Esophagus squamous epithelium (tissue), 5 donors: ENCODE measurements around the gene AGBL1. TPM values are rescaled to one million over a fixed set of nuclear protein-coding genes. Genes with fewer than 3 reads are reported as not detected.

Experiments used
- DNase-seq: peaks from one replicate; lab custom pipeline; 2025; lab: John Stamatoyannopoulos, UW
- H3K27ac ChIP-seq, 4 donors: fragments of 200-600 bp; sonication (generic); one replicate each; pipeline ENCODE4 v1.5.1; 2016 to 2019; ENCODE audit warnings: mild to moderate bottlenecking in 1 of 4
- H3K27me3 ChIP-seq, 4 donors: fragments of 200-600 bp; sonication (generic); 1 replicate in 3 of 4; 2 replicates in 1 of 4; pipeline versions ENCODE4 v1.5.1 to v1.6.0; 2017 to 2021; ENCODE audit warnings: antibody characterized with exemption in 1 of 4
- H3K36me3 ChIP-seq, 3 donors: fragments of 200-600 bp; sonication (generic); one replicate each; pipeline ENCODE4 v1.5.1; 2016 to 2019
- H3K4me1 ChIP-seq, 3 donors: fragments of 200-600 bp; sonication (generic); one replicate each; pipeline ENCODE4 v1.5.1; 2017 to 2019
- H3K4me3 ChIP-seq, 4 donors: fragments of 200-600 bp; sonication (generic); 1 replicate in 3 of 4; 2 replicates in 1 of 4; pipeline ENCODE4 v1.5.1; 2016 to 2019; ENCODE audit warnings: mild to moderate bottlenecking in 2 of 4, moderate library complexity in 1 of 4
- H3K9me3 ChIP-seq, 3 donors: fragments of 200-600 bp; sonication (generic); one replicate each; pipeline ENCODE4 v1.5.1; 2016 to 2019
- CTCF ChIP-seq, 6 experiments: fragments of 450-650 bp in 4 of 6; fragments of 200-600 bp in 2 of 6; sonication (generic) in 2 of 6; IDR thresholded peaks; one replicate each; pipeline ENCODE4 v1.5.1; 2016 to 2019; ENCODE audit warnings: antibody characterized with exemption in 6 of 6, mild to moderate bottlenecking in 4 of 6, moderate library complexity in 4 of 6
- POLR2A ChIP-seq, 4 donors: fragments of 450-650 bp; IDR thresholded peaks; one replicate each; pipeline ENCODE4 v1.6.1; 2017; ENCODE audit warnings: antibody characterized with exemption in 4 of 4, mild to moderate bottlenecking in 4 of 4, moderate library complexity in 3 of 4
- WGBS, 2 donors: methylation state at CpG; one replicate each; pipeline ENCODE4 v1.1.5; 2018; 5-methylcytosine and 5-hydroxymethylcytosine counted together
- intact Hi-C: fragments of 100-400 bp; cut with DNase I; formaldehyde crosslinking; loops from one replicate; pipeline ENCODE4 v1.15.0; 2022
- total RNA-seq, 4 donors: library from RNA; depleted of rRNA; stranded (reverse); fragments of >200 nt; gene quantifications; one replicate each; pipeline ENCODE4 v1.1.0, GENCODE V29; 2016
- donor health status: DM: yes; HTN: yes; CAD: no.

The AGBL1 gene
- total RNA-seq, 4 donors from 2014 or later: 0.11 to 0.21 (median 0.19) TPM; not detected in 1

- intact Hi-C loops: no loop called here
- Histone ChIP-seq H3K4me1 (no peaks in the 10 kb centered on the region), H3K27ac (no peak overlapping the region), H3K27me3 (no peaks in the 10 kb centered on the region), H3K36me3 (no peaks in the 10 kb centered on the region), H3K4me3 (no peak overlapping the region), H3K9me3 (no peaks in the 10 kb centered on the region)
- no peak for DNase-seq
- TF ChIP-seq CTCF (IDR thresholded peaks at IDR 0.05) (no peak), POLR2A (IDR thresholded peaks at IDR 0.05) (no peak)
- 66 to 71% methylated on average over 3 of the region's 3 CpGs for WGBS, 2 donors
Measured at GRCh38 chr15:86654501-86654900, 574.8 kb downstream of the AGBL1 start.

GRCh38 chr15:86657305-86657704, 577.6 kb downstream of the AGBL1 start:
- Histone ChIP-seq H3K9me3 (no peaks in the 10 kb centered on the region), H3K27ac (no peak overlapping the region), H3K27me3 (no peaks in the 10 kb centered on the region), H3K36me3 (no peaks in the 10 kb centered on the region), H3K4me3 (no peak overlapping the region), H3K4me1 (no peaks in the 10 kb centered on the region)
- no peak for TF ChIP-seq CTCF (IDR thresholded peaks at IDR 0.05)
- no peak for TF ChIP-seq POLR2A (IDR thresholded peaks at IDR 0.05)
- DNase-seq: no peak
- 65 to 81% methylated on average over 2 of the region's 2 CpGs for WGBS, 2 donors
- intact Hi-C loops: no loop called here

GRCh38 chr15:86659724-86660411, 580.2 kb downstream of the AGBL1 start:
- 78 to 96% methylated on average over 4 to 5 of the region's 5 CpGs for WGBS, 2 donors
- Histone ChIP-seq H3K4me3 (no peak overlapping the region), H3K36me3 (no peaks in the 10 kb centered on the region), H3K9me3 (no peaks in the 10 kb centered on the region), H3K27ac (no peak overlapping the region), H3K4me1 (no peaks in the 10 kb centered on the region), H3K27me3 (no peaks in the 10 kb centered on the region)
- TF ChIP-seq CTCF (IDR thresholded peaks at IDR 0.05) (no peak), POLR2A (IDR thresholded peaks at IDR 0.05) (no peak)
- intact Hi-C loops: no loop called here
- no peak for DNase-seq

GRCh38 chr15:86661580-86661979, 581.9 kb downstream of the AGBL1 start:
- DNase-seq: no peak
- Histone ChIP-seq H3K4me3 (no peak overlapping the region), H3K4me1 (no peaks in the 10 kb centered on the region), H3K27me3 (no peaks in the 10 kb centered on the region), H3K27ac (no peak overlapping the region), H3K9me3 (no peaks in the 10 kb centered on the region), H3K36me3 (no peaks in the 10 kb centered on the region)
- no peak for TF ChIP-seq CTCF (IDR thresholded peaks at IDR 0.05)
- no peak for TF ChIP-seq POLR2A (IDR thresholded peaks at IDR 0.05)
- 80 to 87% methylated on average over 7 of the region's 7 CpGs for WGBS, 2 donors
- intact Hi-C loops: no loop called here

- Histone ChIP-seq H3K27me3 (no peaks in the 10 kb centered on the region), H3K4me3 (no peak overlapping the region), H3K27ac (no peak overlapping the region), H3K9me3 (no peaks in the 10 kb centered on the region), H3K4me1 (no peaks in the 10 kb centered on the region), H3K36me3 (no peaks in the 10 kb centered on the region)
- DNase-seq: no peak
- TF ChIP-seq POLR2A (IDR thresholded peaks at IDR 0.05) (no peak), CTCF (IDR thresholded peaks at IDR 0.05) (no peak)
- 0 to 10% methylated on average over 1 of the region's 1 CpG for WGBS, 2 donors
- intact Hi-C loops: no loop called here
Measured at GRCh38 chr15:86663304-86663703, 583.6 kb downstream of the AGBL1 start.
